Measurements from ENCODE around the gene MRPS15. TPM values are rescaled to one million over a fixed set of nuclear protein-coding genes. Genes with fewer than 3 reads are reported as not detected.
"Not testable (repeated sequence)": the region's sequence is repeated elsewhere in the genome, so short reads cannot be mapped to it uniquely, and the experiment has no call there.

MRPS15 gene
- total RNA-seq, 4 donors from 2014 or later: 23.3 to 77.7 (median 36.4) TPM

- Histone ChIP-seq H3K27me3 (no peaks in the 10 kb centered on the region), H3K36me3 (no peaks in the 10 kb centered on the region), H3K4me1 (peaks cover 0 to 11% (median 0%) of the 10 kb centered on the region in 4 donors), H3K9me3 (no peaks in the 10 kb centered on the region), H3K4me3 (no peak overlapping the region), H3K27ac (no peak overlapping the region)
- 89% methylated on average over 2 of the region's 2 CpGs for WGBS, 2 donors
- no peak for TF ChIP-seq CTCF (IDR thresholded peaks at IDR 0.05)
- no peak for TF ChIP-seq POLR2A (IDR thresholded peaks at IDR 0.05)
- no peak for TF ChIP-seq EP300 (IDR thresholded peaks at IDR 0.05)
- no peak for DNase-seq (ENCODE audit: low spot score in 2 of 2)
Measured at GRCh38 chr1:36479505-36480051, 15.4 kb upstream of the MRPS15 start.

GRCh38 chr1:36477615-36478014, 13.4 kb upstream of the MRPS15 start:
- H3K36me3 ChIP-seq; DNase-seq (ENCODE audit: low spot score in 2 of 2); H3K4me3 ChIP-seq; H3K27ac ChIP-seq; H3K27me3 ChIP-seq; H3K9me3 ChIP-seq: not testable (repeated sequence)
- peaks cover 0 to 11% (median 0%) of the 10 kb centered on the region in 4 donors for H3K4me1 ChIP-seq
- WGBS, 2 donors: 80 to 88% methylated on average over 12 to 13 of the region's 13 CpGs

- WGBS, 2 donors: 83 to 84% methylated on average over 5 of the region's 5 CpGs
- Histone ChIP-seq H3K4me1 (peaks cover 0 to 7% (median 0%) of the 10 kb centered on the region in 4 donors), H3K27ac (no peak overlapping the region), H3K36me3 (no peaks in the 10 kb centered on the region), H3K4me3 (no peak overlapping the region), H3K27me3 (no peaks in the 10 kb centered on the region), H3K9me3 (no peaks in the 10 kb centered on the region)
- no peak for TF ChIP-seq CTCF (IDR thresholded peaks at IDR 0.05)
- TF ChIP-seq EP300 (IDR thresholded peaks at IDR 0.05): no peak
- no peak for TF ChIP-seq POLR2A (IDR thresholded peaks at IDR 0.05)
- no peak for DNase-seq (ENCODE audit: low spot score in 2 of 2)
Measured at GRCh38 chr1:36476945-36477344, 12.8 kb upstream of the MRPS15 start.

- H3K27ac ChIP-seq: no peak overlapping the region
- H3K27me3 ChIP-seq: no peaks in the 10 kb centered on the region
- H3K9me3 ChIP-seq: no peaks in the 10 kb centered on the region
- TF ChIP-seq EP300 (IDR thresholded peaks at IDR 0.05) (no peak), CTCF (IDR thresholded peaks at IDR 0.05) (no peak), POLR2A (IDR thresholded peaks at IDR 0.05) (no peak)
- DNase-seq (ENCODE audit: low spot score in 2 of 2): no peak
- no peak overlapping the region for H3K4me3 ChIP-seq
- no peaks in the 10 kb centered on the region for H3K4me1 ChIP-seq
- 74 to 77% methylated on average over 7 of the region's 7 CpGs for WGBS, 2 donors
- no peaks in the 10 kb centered on the region for H3K36me3 ChIP-seq
Measured at GRCh38 chr1:36475910-36476604, 11.9 kb upstream of the MRPS15 start.

- no peak for DNase-seq (ENCODE audit: low spot score in 2 of 2)
- no peaks in the 10 kb centered on the region for H3K9me3 ChIP-seq
- no peaks in the 10 kb centered on the region for H3K27me3 ChIP-seq
- H3K4me1 ChIP-seq: no peaks in the 10 kb centered on the region
- 66 to 68% methylated on average over 9 of the region's 9 CpGs for WGBS, 2 donors
- no peaks in the 10 kb centered on the region for H3K36me3 ChIP-seq
- no peak overlapping the region for H3K27ac ChIP-seq
- H3K4me3 ChIP-seq: no peak overlapping the region
- TF ChIP-seq POLR2A (IDR thresholded peaks at IDR 0.05): no peak
- TF ChIP-seq CTCF (IDR thresholded peaks at IDR 0.05): no peak
- TF ChIP-seq EP300 (IDR thresholded peaks at IDR 0.05): no peak
Measured at GRCh38 chr1:36475341-36475740, 11.2 kb upstream of the MRPS15 start.
